GM12874 (cell line): ENCODE measurements around the gene CWC25.

Source experiments
- CTCF ChIP-seq: IDR thresholded peaks from 2 replicates; pipeline ENCODE4 v1.5.1; 2011; ENCODE audit warnings: low read depth, mild to moderate bottlenecking, control low read depth, low read length, moderate library complexity; ENCODE audit not compliant: insufficient read depth

Gene CWC25

GRCh38 chr17:38798614-38799500 lies 26.3 kb downstream of the CWC25 start:
- 0 out of 2 replicates have a peak, but pooled peaks have one; percentile 14 for TF ChIP-seq CTCF

DNA sequence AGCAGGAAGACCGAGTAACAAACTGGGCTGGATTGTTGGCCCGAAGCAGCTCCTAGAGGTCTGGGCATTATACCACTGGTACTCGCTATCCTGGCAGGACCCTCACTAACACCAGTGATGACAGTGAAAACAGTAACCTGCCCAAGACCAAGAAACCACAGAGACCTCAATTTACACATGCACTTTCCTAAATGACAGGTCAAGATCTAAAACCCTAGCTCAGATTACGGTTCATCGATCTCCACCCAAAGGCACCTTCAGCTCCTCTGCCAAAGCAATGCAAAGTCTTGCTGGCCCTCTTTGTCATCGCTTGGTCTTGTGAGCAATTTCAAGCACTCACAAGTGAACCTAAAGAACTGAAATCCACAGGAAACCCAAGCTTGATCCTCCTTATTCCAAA lies 27.3 kb downstream of the CWC25 start:
- TF ChIP-seq CTCF = no peak

DNA sequence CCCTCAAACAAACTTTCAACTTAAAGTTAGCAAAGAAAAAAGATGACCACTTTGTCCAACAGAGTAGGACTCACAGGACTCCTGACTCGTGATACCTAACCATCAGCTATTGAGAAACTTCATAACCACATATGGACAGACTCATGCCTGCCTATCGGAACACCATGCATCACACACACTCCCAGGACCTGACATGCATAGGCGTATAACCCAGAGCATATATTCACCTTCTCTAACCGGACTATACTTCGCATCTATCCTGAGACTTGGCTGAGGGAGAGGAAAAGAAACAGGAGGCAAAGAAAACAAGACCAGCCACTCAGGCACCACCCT lies 28.0 kb downstream of the CWC25 start:
- no peak for TF ChIP-seq CTCF

GRCh38 chr17:38796451-38797157 lies 28.5 kb downstream of the CWC25 start:
- TF ChIP-seq CTCF = no peak

GRCh38 chr17:38794221-38794620 lies 30.9 kb downstream of the CWC25 start:
- TF ChIP-seq CTCF = no peak

GRCh38 chr17:38791162-38791561 lies 34.0 kb downstream of the CWC25 start:
- no peak for TF ChIP-seq CTCF

GRCh38 chr17:38789185-38789584 lies 35.9 kb downstream of the CWC25 start:
- no peak for TF ChIP-seq CTCF
